GM11168 (cell line): Measurements from ENCODE around the gene RNF113B.

ENCODE experiments used
- in situ Hi-C: fragments of 300-500 bp; cut with MboI; formaldehyde crosslinking; loops from one replicate; pipeline ENCODE4 v1.12.0; 2022; ENCODE audit warnings: low sequenced_read_pairs; ENCODE audit not compliant: unreplicated experiment

RNF113B gene

DNA sequence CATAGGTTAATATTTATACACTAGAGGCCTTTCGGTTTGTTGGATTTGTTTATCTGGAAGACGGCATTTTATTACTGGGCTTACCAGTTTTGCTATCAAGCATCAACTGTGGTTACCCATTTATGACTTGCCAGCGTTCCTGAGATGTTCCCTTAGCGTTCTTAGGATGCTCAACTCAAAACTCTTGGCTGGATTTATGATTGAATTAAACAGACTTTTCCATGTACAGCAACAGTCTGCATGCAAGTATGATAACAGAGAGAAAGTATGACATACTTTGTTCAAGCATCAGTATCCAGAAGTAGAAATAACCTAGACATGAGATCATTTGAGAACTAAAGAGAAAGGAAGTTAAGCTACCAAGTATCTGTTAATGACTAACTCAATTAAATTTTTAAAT, 29.9 kb upstream of the RNF113B start:
- in situ Hi-C loops, result no loop called here

GRCh38 chr13:98204546-98204945, 27.5 kb upstream of the RNF113B start:
- in situ Hi-C loops, result no loop called here

DNA sequence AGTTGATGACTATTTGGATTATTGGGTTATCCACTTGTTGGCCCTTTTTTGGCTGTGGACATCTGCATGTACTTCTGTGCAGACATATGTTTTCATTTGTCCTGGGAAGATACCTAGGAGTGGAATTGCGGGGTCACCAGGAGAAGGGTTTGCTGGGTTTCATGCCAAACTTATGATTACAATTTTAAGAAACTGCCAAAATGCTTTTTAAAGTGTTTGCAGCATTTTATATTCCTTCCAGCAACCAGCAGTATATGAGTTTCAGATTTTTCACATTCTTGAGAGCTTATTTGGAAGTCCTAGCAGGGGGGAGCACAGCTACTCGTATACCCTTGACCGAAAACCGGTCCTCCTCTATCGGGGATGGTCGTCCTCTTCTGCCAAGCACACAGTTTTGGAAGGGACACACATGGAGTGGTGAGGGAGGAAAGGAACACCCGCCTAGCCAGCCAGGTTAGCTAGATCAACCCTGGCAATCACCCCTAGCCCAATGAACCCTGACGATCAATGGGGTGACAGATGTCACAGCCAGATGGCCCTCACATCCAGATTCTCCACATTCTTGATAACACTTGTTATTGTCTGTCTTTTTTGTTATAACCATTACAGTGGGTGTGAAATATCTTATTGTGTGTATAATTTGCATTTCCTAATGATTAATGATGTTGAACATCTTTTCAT, 26.7 kb upstream of the RNF113B start:
- in situ Hi-C loops, result no loop called here

DNA sequence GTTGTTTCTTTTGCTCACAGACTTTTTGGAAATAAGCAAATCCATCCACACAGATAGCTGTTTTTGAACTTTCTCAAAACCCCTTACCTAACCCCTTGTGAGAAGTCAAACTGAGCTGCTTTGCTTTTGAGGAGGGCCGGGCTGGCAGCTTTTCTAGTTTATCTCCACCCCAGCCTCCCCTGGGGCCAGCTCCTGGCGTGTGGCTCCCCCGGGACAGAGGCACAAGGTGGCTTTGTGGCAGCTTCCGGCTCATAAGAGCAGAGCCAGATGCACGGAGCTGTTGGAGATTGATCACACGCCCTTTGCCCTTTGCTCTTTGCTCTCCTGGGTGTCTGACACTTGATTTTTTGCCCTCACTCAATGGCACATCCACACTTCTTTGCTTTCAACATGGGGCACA, 24.9 kb upstream of the RNF113B start:
- in situ Hi-C loops, result no loop called here

GRCh38 chr13:98201189-98201588, 24.1 kb upstream of the RNF113B start:
- in situ Hi-C loops, result no loop called here

DNA sequence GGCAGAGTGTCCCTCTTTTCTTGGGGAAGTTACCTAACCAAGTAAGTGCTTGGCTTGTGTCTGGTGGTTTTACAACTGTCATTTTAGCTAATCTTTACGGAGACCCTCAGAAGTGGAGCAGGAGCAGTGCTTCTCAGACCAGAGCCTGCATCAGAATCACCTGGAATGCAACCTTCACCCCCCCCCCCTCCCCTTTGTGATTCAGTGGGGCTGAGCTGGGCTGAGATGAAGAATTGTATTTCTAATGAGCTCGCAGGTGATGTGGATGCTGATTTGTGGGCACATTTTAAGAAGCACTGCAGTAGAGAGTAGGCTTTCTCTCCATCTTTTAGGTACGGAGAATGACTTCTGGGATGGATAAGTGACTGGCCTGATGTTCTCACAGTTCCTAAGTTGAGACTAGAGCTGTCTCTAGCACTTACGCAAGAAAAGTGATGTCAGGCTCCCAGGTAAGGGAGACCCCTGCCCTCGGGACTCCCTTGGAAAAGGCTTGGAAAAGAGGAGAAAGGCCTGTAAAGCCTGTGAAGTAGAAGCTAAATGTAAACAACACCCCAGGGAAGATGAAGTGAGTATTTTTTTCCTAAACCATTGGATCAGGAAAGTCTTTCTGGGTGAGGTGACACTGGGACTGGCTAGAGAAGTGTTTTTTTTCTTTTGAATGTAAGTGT, 23.3 kb upstream of the RNF113B start:
- in situ Hi-C loops, result no loop called here

DNA sequence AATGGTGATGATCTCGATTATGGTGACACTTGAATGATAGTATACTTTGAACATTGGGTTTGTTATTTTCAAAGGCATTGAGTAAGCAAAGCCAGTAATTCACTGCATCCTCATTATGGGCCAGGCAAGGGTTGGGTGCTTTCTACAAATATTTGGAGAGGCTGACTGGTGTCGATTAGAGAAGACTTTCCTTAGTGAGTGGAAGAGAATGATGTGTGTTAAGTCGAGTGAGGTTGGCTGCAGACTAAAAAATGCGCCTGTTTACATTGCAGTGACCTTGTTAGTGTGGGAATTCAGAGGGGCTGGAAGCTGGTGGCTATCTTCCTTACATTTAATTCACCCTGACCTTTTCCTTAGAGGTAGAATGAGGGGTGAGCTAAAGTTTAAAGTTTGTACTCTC, 22.4 kb upstream of the RNF113B start:
- in situ Hi-C loops, result no loop called here

DNA sequence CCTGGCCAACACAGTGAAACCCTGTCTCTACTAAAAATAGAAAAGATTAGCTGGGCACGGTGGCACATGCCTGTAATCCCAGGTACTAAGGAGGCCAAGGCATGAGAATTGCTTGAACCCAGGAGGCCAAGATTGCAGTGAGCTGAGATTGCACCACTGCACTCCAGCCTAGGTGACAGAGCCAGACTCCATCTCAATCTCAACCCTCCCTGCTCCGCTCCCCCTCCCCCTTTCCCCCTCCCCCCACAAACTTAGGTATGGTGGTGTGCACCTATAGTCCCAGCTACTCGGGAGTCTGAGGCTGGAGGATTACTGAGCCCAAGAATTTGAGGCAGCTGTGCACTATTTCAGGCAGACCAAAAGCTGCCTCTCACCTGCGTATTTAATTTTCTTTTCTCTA, 21.6 kb upstream of the RNF113B start:
- in situ Hi-C loops, result no loop called here

DNA sequence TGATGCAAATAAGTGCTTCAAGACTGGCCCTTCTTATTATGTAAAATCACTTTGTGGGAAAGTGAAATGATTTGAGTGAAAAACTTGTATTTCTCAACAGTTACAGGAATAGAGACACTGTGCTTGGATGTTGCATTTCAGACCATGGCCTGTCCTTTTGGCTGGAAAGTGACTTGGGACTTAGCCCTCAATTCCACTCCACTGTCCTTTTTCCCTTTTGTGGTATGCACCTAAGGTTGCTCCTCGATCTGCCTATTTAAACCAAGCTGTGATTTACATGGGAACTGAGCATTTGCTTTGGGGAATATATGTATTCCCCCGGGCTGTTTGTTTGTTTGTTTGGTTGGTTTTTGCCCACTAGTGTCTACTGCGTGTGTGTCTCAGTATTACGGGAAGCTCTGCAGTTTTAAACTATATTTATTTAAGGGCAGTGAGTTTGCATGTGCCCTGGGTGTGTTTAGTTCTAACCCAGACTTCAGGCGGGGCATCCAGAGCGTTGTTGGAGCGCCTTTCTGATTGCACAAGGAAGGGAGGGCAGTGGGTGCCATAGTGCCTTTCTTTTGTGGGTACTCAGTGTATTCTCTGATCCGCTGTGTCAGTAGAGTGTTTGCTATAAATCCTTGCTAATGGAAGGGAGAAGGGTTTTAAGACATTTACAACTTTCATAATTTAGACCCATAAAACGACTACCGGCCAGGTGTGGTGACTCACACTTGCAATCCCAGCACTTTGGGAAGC, 18.2 kb upstream of the RNF113B start:
- in situ Hi-C loops, result no loop called here

GRCh38 chr13:98192008-98192407, 14.9 kb upstream of the RNF113B start:
- in situ Hi-C loops, result no loop called here

GRCh38 chr13:98190889-98191444, 13.9 kb upstream of the RNF113B start:
- in situ Hi-C loops, result no loop called here

DNA sequence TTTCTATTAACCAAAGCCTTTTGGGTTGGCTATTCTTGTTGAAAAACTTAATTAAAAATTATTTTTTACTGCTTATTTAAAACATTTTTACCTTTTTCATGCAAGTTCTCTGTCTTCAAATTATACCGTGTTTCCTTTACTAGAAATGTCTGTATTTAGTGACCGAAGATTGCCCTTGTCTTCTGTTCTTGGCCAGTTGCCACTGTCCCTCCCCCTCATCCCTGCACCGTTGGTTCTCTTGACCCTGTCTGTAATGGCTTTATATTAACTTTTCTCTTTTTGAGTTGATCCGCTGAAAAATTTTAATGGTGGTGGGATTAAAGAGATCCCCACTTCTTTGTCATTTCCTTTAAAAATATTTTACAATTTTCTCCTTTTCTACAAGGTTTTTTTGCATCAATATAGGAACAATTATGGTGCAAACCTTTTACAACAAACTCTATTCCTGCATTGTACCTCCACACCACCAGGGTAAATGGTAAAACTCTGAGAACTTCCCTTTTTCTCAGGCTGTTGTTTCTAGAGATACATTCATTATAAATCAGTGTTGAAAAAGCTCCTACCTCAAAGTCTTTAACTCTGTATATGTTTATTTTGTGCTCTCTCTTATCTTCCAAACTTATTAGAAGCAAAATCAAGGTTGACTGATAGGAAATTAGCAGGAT, 12.9 kb upstream of the RNF113B start:
- in situ Hi-C loops, result no loop called here

- in situ Hi-C loops, result no loop called here
Measured at GRCh38 chr13:98188544-98189166, 11.6 kb upstream of the RNF113B start.

- in situ Hi-C loops, result no loop called here
Measured at GRCh38 chr13:98187965-98188261, 10.8 kb upstream of the RNF113B start.

GRCh38 chr13:98187155-98187964, 10.3 kb upstream of the RNF113B start:
- in situ Hi-C loops, result no loop called here

- in situ Hi-C loops, result no loop called here
Measured at GRCh38 chr13:98184792-98185191, 7.7 kb upstream of the RNF113B start.

DNA sequence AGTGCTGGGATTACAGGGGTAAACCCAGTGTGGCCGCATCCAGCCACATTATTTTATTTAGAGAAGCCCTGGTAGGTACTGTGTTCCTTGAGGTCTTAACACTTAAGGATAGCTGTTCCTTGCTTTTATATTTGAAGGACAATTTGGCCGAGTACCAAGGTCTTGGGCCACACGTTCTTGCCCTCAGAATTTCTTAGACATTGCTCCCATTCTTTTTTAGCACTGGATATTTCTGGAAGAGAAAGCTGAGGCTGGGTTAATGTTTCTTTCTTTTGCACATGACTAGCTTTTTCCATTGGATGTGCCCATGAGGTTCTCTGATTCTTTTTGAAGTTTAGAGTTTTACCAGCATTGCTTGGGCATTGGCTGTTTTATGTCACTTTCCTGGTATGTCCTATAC, 5.5 kb upstream of the RNF113B start:
- in situ Hi-C loops, result no loop called here

DNA sequence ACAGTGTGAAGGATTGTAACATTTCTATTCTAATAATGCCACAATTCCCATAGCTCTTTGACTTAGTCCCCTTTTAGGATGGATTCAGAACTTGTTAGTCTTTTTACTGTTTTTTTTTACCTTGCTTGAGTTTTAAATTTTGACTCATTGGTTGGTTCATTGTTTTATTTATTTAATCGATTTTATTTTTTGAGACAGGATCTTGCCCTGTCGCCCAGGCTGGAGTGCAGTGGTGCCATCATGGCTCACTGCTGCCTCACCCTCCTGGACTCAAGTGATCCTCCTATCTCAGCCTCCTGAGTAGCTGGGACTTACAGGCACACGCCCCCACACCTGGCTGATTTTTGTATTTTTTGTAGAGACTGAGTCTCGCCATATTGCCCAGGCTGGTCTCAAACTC, 5.1 kb upstream of the RNF113B start:
- in situ Hi-C loops, result no loop called here

GRCh38 chr13:98181111-98181815, 4.2 kb upstream of the RNF113B start:
- in situ Hi-C loops, result no loop called here
